Measurements from ENCODE around the gene ATP6V0E1.

ATP6V0E1 gene

DNA sequence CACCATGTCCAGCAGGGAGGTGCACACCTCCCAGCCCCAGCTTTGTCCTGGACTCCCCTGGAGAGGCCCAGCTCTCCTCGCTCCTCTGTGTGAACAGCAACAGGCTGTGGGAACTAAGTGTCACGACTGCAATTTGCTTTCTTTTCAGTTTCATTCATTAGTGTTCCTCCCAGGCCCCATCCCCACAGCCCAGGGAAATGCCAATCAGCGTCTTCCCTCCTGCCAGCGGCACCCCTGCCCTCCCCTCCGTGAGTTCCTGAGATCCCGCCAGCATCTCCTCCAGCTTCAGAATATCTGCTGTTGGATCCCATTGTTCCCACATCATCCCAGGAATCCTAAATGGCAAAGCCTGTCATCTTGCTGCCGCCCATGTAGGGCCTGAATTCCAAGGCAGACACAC, 37.4 kb upstream of the ATP6V0E1 start:
- Histone ChIP-seq H3K9me2 (replicated peaks; ENCODE audit: low read depth, low read length) (no peaks in the 10 kb centered on the region), H3K4me2 (ENCODE audit: low read depth, low read length, poor library complexity, severe bottlenecking) (no peak overlapping the region), H3K9ac (ENCODE audit: low read depth, low read length, poor library complexity, severe bottlenecking) (no peak overlapping the region), H3K4me3 (ENCODE audit: low read length, poor library complexity, severe bottlenecking) (no peak overlapping the region), H3K4me1 (ENCODE audit: insufficient read depth, low read length, poor library complexity, severe bottlenecking) (no peaks in the 10 kb centered on the region), H3K79me2 (ENCODE audit: insufficient read depth, low read length) (no peaks in the 10 kb centered on the region), H3K9me3 (ENCODE audit: insufficient read depth, low read depth, low read length) (no peaks in the 10 kb centered on the region), H3F3A (ENCODE audit: low read depth) (no peaks in the 10 kb centered on the region), H4K20me1 (ENCODE audit: insufficient read depth, low read length, poor library complexity, severe bottlenecking) (no peaks in the 10 kb centered on the region), H3K36me3 (ENCODE audit: insufficient read depth, low read length) (peaks cover 32% of the 10 kb centered on the region; the same call in 1 of the 2 replicates), H2AFZ (ENCODE audit: low read length) (no peak overlapping the region), H3K27me3 (ENCODE audit: insufficient read depth, low read length, poor library complexity, severe bottlenecking) (no peaks in the 10 kb centered on the region)
- TF ChIP-seq EZH2phosphoT487 (IDR thresholded peaks at IDR 0.05; ENCODE audit: borderline replicate concordance) = no peak

DNA sequence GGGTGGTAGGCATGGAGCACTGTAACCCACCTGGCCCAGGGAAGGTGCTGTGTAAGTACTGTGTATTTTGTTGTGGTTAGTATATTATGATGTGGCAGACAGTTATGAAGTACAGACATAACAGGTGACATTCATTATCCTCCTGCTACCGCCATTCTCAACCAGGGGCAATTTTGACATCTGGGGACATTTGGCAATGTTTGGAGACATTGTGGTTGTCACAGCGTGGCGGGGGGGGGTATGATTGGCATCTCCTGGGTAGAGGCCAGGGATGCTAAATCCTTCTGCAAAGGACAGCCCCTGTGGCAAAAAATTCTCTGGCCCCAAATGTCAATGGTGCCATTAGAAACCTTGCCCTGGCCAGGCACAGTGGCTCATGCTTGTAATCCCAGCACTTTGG, 34.1 kb upstream of the ATP6V0E1 start:
- Histone ChIP-seq H3K9me2 (replicated peaks; ENCODE audit: low read depth, low read length) (no peaks in the 10 kb centered on the region), H3K27me3 (ENCODE audit: insufficient read depth, low read length, poor library complexity, severe bottlenecking) (no peaks in the 10 kb centered on the region), H2AFZ (ENCODE audit: low read length) (no peak overlapping the region), H3K36me3 (ENCODE audit: insufficient read depth, low read length) (peaks cover 31% of the 10 kb centered on the region; the same call in 1 of the 2 replicates), H3K79me2 (ENCODE audit: insufficient read depth, low read length) (no peaks in the 10 kb centered on the region), H3K9ac (ENCODE audit: low read depth, low read length, poor library complexity, severe bottlenecking) (no peak overlapping the region), H3K4me2 (ENCODE audit: low read depth, low read length, poor library complexity, severe bottlenecking) (no peak overlapping the region), H3K9me3 (ENCODE audit: insufficient read depth, low read depth, low read length) (no peaks in the 10 kb centered on the region), H3K4me1 (ENCODE audit: insufficient read depth, low read length, poor library complexity, severe bottlenecking) (no peaks in the 10 kb centered on the region), H3F3A (ENCODE audit: low read depth) (no peaks in the 10 kb centered on the region), H4K20me1 (ENCODE audit: insufficient read depth, low read length, poor library complexity, severe bottlenecking) (no peaks in the 10 kb centered on the region), H3K4me3 (ENCODE audit: low read length, poor library complexity, severe bottlenecking) (no peak overlapping the region)
- TF ChIP-seq, protein P1, sequence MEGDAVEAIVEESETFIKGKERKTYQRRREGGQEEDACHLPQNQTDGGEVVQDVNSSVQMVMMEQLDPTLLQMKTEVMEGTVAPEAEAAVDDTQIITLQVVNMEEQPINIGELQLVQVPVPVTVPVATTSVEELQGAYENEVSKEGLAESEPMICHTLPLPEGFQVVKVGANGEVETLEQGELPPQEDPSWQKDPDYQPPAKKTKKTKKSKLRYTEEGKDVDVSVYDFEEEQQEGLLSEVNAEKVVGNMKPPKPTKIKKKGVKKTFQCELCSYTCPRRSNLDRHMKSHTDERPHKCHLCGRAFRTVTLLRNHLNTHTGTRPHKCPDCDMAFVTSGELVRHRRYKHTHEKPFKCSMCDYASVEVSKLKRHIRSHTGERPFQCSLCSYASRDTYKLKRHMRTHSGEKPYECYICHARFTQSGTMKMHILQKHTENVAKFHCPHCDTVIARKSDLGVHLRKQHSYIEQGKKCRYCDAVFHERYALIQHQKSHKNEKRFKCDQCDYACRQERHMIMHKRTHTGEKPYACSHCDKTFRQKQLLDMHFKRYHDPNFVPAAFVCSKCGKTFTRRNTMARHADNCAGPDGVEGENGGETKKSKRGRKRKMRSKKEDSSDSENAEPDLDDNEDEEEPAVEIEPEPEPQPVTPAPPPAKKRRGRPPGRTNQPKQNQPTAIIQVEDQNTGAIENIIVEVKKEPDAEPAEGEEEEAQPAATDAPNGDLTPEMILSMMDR (conservative IDR thresholded peaks at IDR 0.05; ENCODE audit: low read length) = no peak
- TF ChIP-seq EZH2phosphoT487 (IDR thresholded peaks at IDR 0.05; ENCODE audit: borderline replicate concordance) = no peak

DNA sequence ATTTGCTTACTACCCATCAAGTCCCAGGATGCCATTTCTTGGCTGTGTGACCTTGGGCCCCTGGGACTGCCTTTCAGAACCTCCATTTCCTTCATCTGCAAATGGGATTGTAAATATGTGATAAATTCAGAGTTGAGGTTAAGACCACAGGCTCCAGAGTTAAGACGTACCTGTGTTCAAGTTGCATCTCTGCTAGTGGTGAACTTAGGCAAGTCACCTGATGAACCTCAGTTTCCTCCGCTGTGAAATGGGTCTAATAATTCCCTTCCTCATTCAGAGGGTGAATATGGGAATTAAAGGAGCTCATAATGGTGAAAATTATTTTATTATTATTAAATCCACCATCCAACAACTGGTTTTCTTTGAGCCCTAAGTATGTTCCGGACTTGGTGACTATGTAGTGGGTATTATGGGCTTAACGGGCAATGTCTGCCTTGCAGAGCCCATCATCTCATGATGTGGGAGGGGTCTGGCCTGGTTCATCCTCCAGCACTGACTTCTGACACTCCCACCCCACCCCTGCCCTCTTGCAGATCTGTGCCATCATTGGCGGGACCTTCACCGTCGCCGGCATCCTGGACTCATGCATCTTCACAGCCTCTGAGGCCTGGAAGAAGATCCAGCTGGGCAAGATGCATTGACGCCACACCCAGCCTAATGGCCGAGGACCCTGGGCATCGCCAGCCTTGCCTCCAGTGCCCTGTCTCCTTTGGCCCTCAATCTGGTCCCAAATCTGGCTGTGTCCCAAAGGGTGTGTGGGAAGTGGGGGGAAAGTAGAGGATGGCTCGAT, 33.2 kb upstream of the ATP6V0E1 start:
- Histone ChIP-seq H3K4me3 (ENCODE audit: low read length, poor library complexity, severe bottlenecking) (no peak overlapping the region), H3K9me3 (ENCODE audit: insufficient read depth, low read depth, low read length) (no peaks in the 10 kb centered on the region), H3K9me2 (replicated peaks; ENCODE audit: low read depth, low read length) (no peaks in the 10 kb centered on the region), H3K4me1 (ENCODE audit: insufficient read depth, low read length, poor library complexity, severe bottlenecking) (no peaks in the 10 kb centered on the region), H3F3A (ENCODE audit: low read depth) (no peaks in the 10 kb centered on the region), H3K27me3 (ENCODE audit: insufficient read depth, low read length, poor library complexity, severe bottlenecking) (no peaks in the 10 kb centered on the region), H3K9ac (ENCODE audit: low read depth, low read length, poor library complexity, severe bottlenecking) (no peak overlapping the region), H3K79me2 (ENCODE audit: insufficient read depth, low read length) (no peaks in the 10 kb centered on the region), H4K20me1 (ENCODE audit: insufficient read depth, low read length, poor library complexity, severe bottlenecking) (no peaks in the 10 kb centered on the region), H3K4me2 (ENCODE audit: low read depth, low read length, poor library complexity, severe bottlenecking) (no peak overlapping the region), H3K36me3 (ENCODE audit: insufficient read depth, low read length) (peaks cover 31% of the 10 kb centered on the region; the same call in 1 of the 2 replicates), H2AFZ (ENCODE audit: low read length) (no peak overlapping the region)
- TF ChIP-seq EZH2phosphoT487 (IDR thresholded peaks at IDR 0.05; ENCODE audit: borderline replicate concordance) = no peak
- TF ChIP-seq, protein P1 (conservative IDR thresholded peaks at IDR 0.05; ENCODE audit: low read length) = no peak

All from Loucy (cell line).